ENCODE data around the gene PDCL3. TPM values are rescaled to one million over a fixed set of nuclear protein-coding genes. Genes with fewer than 3 reads are reported as not detected.

The PDCL3 gene
- total RNA-seq, 5 donors from 2014 or later (not counting 1 experiment from before 2014, with no cell fraction given) = 17.2 to 21.9 (median 18.6) TPM

- H3K27ac Mint-ChIP-seq = no peak overlapping the region
- ATAC-seq (replicated peaks in 1 of 4) (no peak), DNase-seq (no peak)
- H3K4me1 ChIP-seq (ENCODE audit: control insufficient read depth in 1 of 2, extremely low read depth in 1 of 2, insufficient read depth in 2 of 2, low read length in 2 of 2) = no peaks in the 10 kb centered on the region
- no peaks in the 10 kb centered on the region for H3K36me3 Mint-ChIP-seq
- no peaks in the 10 kb centered on the region for H3K36me3 ChIP-seq (ENCODE audit: control insufficient read depth in 2 of 2, extremely low read depth in 1 of 2, insufficient read depth in 1 of 2, low read length in 1 of 2)
- CTCF ChIA-PET = interaction anchor here in 1 of 2 donors (1.1 kb wide), 1 partner anchor 447 kb away, joined by 5 read pairs; no protein-coding TSS in a partner anchor
- H3K4me3 Mint-ChIP-seq = no peak overlapping the region
- POLR2A ChIA-PET = no interaction called here
- H3K27me3 Mint-ChIP-seq = peaks cover 3 to 6% of the 10 kb centered on the region in 2 donors
- H3K27ac ChIP-seq (ENCODE audit: low read length) = no peak overlapping the region
- no peaks in the 10 kb centered on the region for H3K4me1 Mint-ChIP-seq
- H3K27me3 ChIP-seq (replicated peaks in 1 of 2; ENCODE audit: control insufficient read depth in 2 of 2, extremely low read depth in 1 of 2, insufficient read depth in 2 of 2, low read length in 1 of 2) = peaks cover 0 to 5% of the 10 kb centered on the region in 2 experiments
- H3K9me3 ChIP-seq = no peaks in the 10 kb centered on the region
- WGBS (ENCODE audit: insufficient coverage) = 74% methylated on average over 8 of the region's 9 CpGs
- no peak overlapping the region for H3K4me3 ChIP-seq (ENCODE audit: control insufficient read depth in 1 of 2, extremely low read depth in 1 of 2, low read length in 1 of 2)
- peaks cover 0 to 3% (median 2%) of the 10 kb centered on the region in 3 donors for H3K9me3 Mint-ChIP-seq
These were observed 24.9 kb upstream of the PDCL3 start for GRCh38 chr2:100537918-100538317.

- no peak for DNase-seq
- ChIA-PET CTCF (interaction anchor here in 1 of 2 donors (0.5 kb wide), 1 partner anchor 64 kb away, joined by 3 read pairs; no protein-coding TSS in a partner anchor), POLR2A (no interaction called here)
- Histone ChIP-seq H3K9me3 (no peaks in the 10 kb centered on the region), H3K36me3 (ENCODE audit: control insufficient read depth in 2 of 2, extremely low read depth in 1 of 2, insufficient read depth in 1 of 2, low read length in 1 of 2) (no peaks in the 10 kb centered on the region), H3K4me1 (ENCODE audit: control insufficient read depth in 1 of 2, extremely low read depth in 1 of 2, insufficient read depth in 2 of 2, low read length in 2 of 2) (no peaks in the 10 kb centered on the region), H3K4me3 (ENCODE audit: control insufficient read depth in 1 of 2, extremely low read depth in 1 of 2, low read length in 1 of 2) (no peak overlapping the region), H3K27ac (ENCODE audit: low read length) (no peak overlapping the region), H3K27me3 (replicated peaks in 1 of 2; ENCODE audit: control insufficient read depth in 2 of 2, extremely low read depth in 1 of 2, insufficient read depth in 2 of 2, low read length in 1 of 2) (peaks cover 0 to 8% of the 10 kb centered on the region in 2 experiments)
- Mint-ChIP-seq H3K27ac (no peak overlapping the region), H3K4me1 (no peaks in the 10 kb centered on the region), H3K27me3 (peaks cover 2 to 4% of the 10 kb centered on the region in 2 donors), H3K36me3 (no peaks in the 10 kb centered on the region), H3K4me3 (no peak overlapping the region), H3K9me3 (no peaks in the 10 kb centered on the region)
- WGBS (ENCODE audit: insufficient coverage) = 67% methylated on average over 1 of the region's 1 CpG
- ATAC-seq (replicated peaks in 1 of 4) = no peak
These were observed 23.6 kb upstream of the PDCL3 start for GRCh38 chr2:100539221-100539620.

- H3K36me3 ChIP-seq (ENCODE audit: control insufficient read depth in 2 of 2, extremely low read depth in 1 of 2, insufficient read depth in 1 of 2, low read length in 1 of 2) = no peaks in the 10 kb centered on the region
- Mint-ChIP-seq H3K27ac (no peak overlapping the region), H3K27me3 (peaks cover 4% of the 10 kb centered on the region in 2 donors), H3K4me1 (no peaks in the 10 kb centered on the region), H3K9me3 (no peaks in the 10 kb centered on the region), H3K36me3 (no peaks in the 10 kb centered on the region), H3K4me3 (no peak overlapping the region)
- no peak overlapping the region for H3K27ac ChIP-seq (ENCODE audit: low read length)
- H3K9me3 ChIP-seq = no peaks in the 10 kb centered on the region
- H3K4me3 ChIP-seq (ENCODE audit: control insufficient read depth in 1 of 2, extremely low read depth in 1 of 2, low read length in 1 of 2) = no peak overlapping the region
- ChIA-PET CTCF (no interaction called here), POLR2A (interaction anchor here in 1 of 2 donors (0.6 kb wide), 1 partner anchor 102 kb away, joined by 4 read pairs; no protein-coding TSS in a partner anchor)
- DNase-seq = no peak
- no peak for ATAC-seq (replicated peaks in 1 of 4)
- WGBS (ENCODE audit: insufficient coverage) = 43% methylated on average over 1 of the region's 3 CpGs
- H3K4me1 ChIP-seq (ENCODE audit: control insufficient read depth in 1 of 2, extremely low read depth in 1 of 2, insufficient read depth in 2 of 2, low read length in 2 of 2) = no peaks in the 10 kb centered on the region
- H3K27me3 ChIP-seq (replicated peaks in 1 of 2; ENCODE audit: control insufficient read depth in 2 of 2, extremely low read depth in 1 of 2, insufficient read depth in 2 of 2, low read length in 1 of 2) = peaks cover 0 to 8% of the 10 kb centered on the region in 2 experiments
These were observed 21.4 kb upstream of the PDCL3 start for GRCh38 chr2:100541404-100541803.

- Mint-ChIP-seq H3K36me3 (no peaks in the 10 kb centered on the region), H3K27me3 (peaks cover 4 to 10% of the 10 kb centered on the region in 2 donors), H3K4me1 (no peaks in the 10 kb centered on the region), H3K4me3 (no peak overlapping the region), H3K27ac (no peak overlapping the region), H3K9me3 (no peaks in the 10 kb centered on the region)
- WGBS (ENCODE audit: insufficient coverage) = 80% methylated on average over 1 of the region's 6 CpGs
- H3K9me3 ChIP-seq = no peaks in the 10 kb centered on the region
- POLR2A ChIA-PET = interaction anchor here in 1 of 2 donors (0.6 kb wide), 1 partner anchor 504 kb away, joined by 3 read pairs; no protein-coding TSS in a partner anchor
- peaks cover 0 to 3% of the 10 kb centered on the region in 2 experiments for H3K27me3 ChIP-seq (replicated peaks in 1 of 2; ENCODE audit: control insufficient read depth in 2 of 2, extremely low read depth in 1 of 2, insufficient read depth in 2 of 2, low read length in 1 of 2)
- no peak overlapping the region for H3K27ac ChIP-seq (ENCODE audit: low read length)
- CTCF ChIA-PET = interaction anchor here (0.6 kb wide), 3 partner anchors 68 to 93 kb away, joined by 3 to 5 read pairs (median 4); no protein-coding TSS in a partner anchor
- H3K4me1 ChIP-seq (ENCODE audit: control insufficient read depth in 1 of 2, extremely low read depth in 1 of 2, insufficient read depth in 2 of 2, low read length in 2 of 2) = no peaks in the 10 kb centered on the region
- DNase-seq (no peak), ATAC-seq (replicated peaks in 1 of 4) (no peak)
- no peaks in the 10 kb centered on the region for H3K36me3 ChIP-seq (ENCODE audit: control insufficient read depth in 2 of 2, extremely low read depth in 1 of 2, insufficient read depth in 1 of 2, low read length in 1 of 2)
- no peak overlapping the region for H3K4me3 ChIP-seq (ENCODE audit: control insufficient read depth in 1 of 2, extremely low read depth in 1 of 2, low read length in 1 of 2)
These were observed 20.4 kb upstream of the PDCL3 start for GRCh38 chr2:100542418-100542817.

GRCh38 chr2:100544911-100545596 lies 17.7 kb upstream of the PDCL3 start:
- Mint-ChIP-seq H3K4me3 (no peak overlapping the region), H3K27ac (no peak overlapping the region), H3K36me3 (no peaks in the 10 kb centered on the region), H3K4me1 (no peaks in the 10 kb centered on the region), H3K9me3 (no peaks in the 10 kb centered on the region), H3K27me3 (peaks cover 0 to 20% of the 10 kb centered on the region in 2 donors)
- Histone ChIP-seq H3K9me3 (no peaks in the 10 kb centered on the region), H3K27me3 (replicated peaks in 1 of 2; ENCODE audit: control insufficient read depth in 2 of 2, extremely low read depth in 1 of 2, insufficient read depth in 2 of 2, low read length in 1 of 2) (peaks cover 0 to 3% of the 10 kb centered on the region in 2 experiments), H3K4me3 (ENCODE audit: control insufficient read depth in 1 of 2, extremely low read depth in 1 of 2, low read length in 1 of 2) (no peak overlapping the region), H3K36me3 (ENCODE audit: control insufficient read depth in 2 of 2, extremely low read depth in 1 of 2, insufficient read depth in 1 of 2, low read length in 1 of 2) (no peaks in the 10 kb centered on the region), H3K4me1 (ENCODE audit: control insufficient read depth in 1 of 2, extremely low read depth in 1 of 2, insufficient read depth in 2 of 2, low read length in 2 of 2) (no peaks in the 10 kb centered on the region), H3K27ac (ENCODE audit: low read length) (no peak overlapping the region)
- ATAC-seq (replicated peaks in 1 of 4) = no peak
- CTCF ChIA-PET = interaction anchor here in 1 of 2 donors (0.7 kb wide), 1 partner anchor 16 kb away, joined by 4 read pairs; no protein-coding TSS in a partner anchor
- 100% methylated on average over 2 of the region's 7 CpGs for WGBS (ENCODE audit: insufficient coverage)
- POLR2A ChIA-PET = no interaction called here
- DNase-seq = no peak

- no peaks in the 10 kb centered on the region for H3K36me3 Mint-ChIP-seq
- H3K9me3 Mint-ChIP-seq = no peaks in the 10 kb centered on the region
- DNase-seq (no peak), ATAC-seq (replicated peaks in 1 of 4) (no peak)
- POLR2A ChIA-PET = no interaction called here
- CTCF ChIA-PET = no interaction called here
- H3K27me3 Mint-ChIP-seq = peaks cover 0 to 20% of the 10 kb centered on the region in 2 donors
- Histone ChIP-seq H3K27ac (ENCODE audit: low read length) (no peak overlapping the region), H3K9me3 (no peaks in the 10 kb centered on the region), H3K4me1 (ENCODE audit: control insufficient read depth in 1 of 2, extremely low read depth in 1 of 2, insufficient read depth in 2 of 2, low read length in 2 of 2) (no peaks in the 10 kb centered on the region), H3K36me3 (ENCODE audit: control insufficient read depth in 2 of 2, extremely low read depth in 1 of 2, insufficient read depth in 1 of 2, low read length in 1 of 2) (no peaks in the 10 kb centered on the region), H3K27me3 (replicated peaks in 1 of 2; ENCODE audit: control insufficient read depth in 2 of 2, extremely low read depth in 1 of 2, insufficient read depth in 2 of 2, low read length in 1 of 2) (peaks cover 0 to 3% of the 10 kb centered on the region in 2 experiments), H3K4me3 (ENCODE audit: control insufficient read depth in 1 of 2, extremely low read depth in 1 of 2, low read length in 1 of 2) (no peak overlapping the region)
- no CpG with 5 or more reads among the region's 4 CpGs for WGBS (ENCODE audit: insufficient coverage)
- H3K27ac Mint-ChIP-seq = no peak overlapping the region
- H3K4me3 Mint-ChIP-seq = no peak overlapping the region
- H3K4me1 Mint-ChIP-seq = no peaks in the 10 kb centered on the region
These were observed 16.3 kb upstream of the PDCL3 start for GRCh38 chr2:100546469-100546868.
